Measurements from ENCODE around the gene COL10A1.

- TF ChIP-seq, protein P1, sequence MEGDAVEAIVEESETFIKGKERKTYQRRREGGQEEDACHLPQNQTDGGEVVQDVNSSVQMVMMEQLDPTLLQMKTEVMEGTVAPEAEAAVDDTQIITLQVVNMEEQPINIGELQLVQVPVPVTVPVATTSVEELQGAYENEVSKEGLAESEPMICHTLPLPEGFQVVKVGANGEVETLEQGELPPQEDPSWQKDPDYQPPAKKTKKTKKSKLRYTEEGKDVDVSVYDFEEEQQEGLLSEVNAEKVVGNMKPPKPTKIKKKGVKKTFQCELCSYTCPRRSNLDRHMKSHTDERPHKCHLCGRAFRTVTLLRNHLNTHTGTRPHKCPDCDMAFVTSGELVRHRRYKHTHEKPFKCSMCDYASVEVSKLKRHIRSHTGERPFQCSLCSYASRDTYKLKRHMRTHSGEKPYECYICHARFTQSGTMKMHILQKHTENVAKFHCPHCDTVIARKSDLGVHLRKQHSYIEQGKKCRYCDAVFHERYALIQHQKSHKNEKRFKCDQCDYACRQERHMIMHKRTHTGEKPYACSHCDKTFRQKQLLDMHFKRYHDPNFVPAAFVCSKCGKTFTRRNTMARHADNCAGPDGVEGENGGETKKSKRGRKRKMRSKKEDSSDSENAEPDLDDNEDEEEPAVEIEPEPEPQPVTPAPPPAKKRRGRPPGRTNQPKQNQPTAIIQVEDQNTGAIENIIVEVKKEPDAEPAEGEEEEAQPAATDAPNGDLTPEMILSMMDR (optimal IDR thresholded peaks at IDR 0.05 in 1 of 3, IDR thresholded peaks at IDR 0.05 in 1 of 3, conservative IDR thresholded peaks at IDR 0.05 in 1 of 3; ENCODE audit: extremely low read depth in 1 of 3, insufficient read depth in 2 of 3, low read length in 3 of 3): no peak
- no peak for TF ChIP-seq EZH2 (IDR thresholded peaks at IDR 0.05; ENCODE audit: low read length)
Measured at GRCh38 chr6:116120430-116120829, 5.5 kb downstream of the COL10A1 start.
